GM23338 (cell line): ENCODE data around the gene MAD1L1. TPM values are rescaled to one million over a fixed set of nuclear protein-coding genes. Genes with fewer than 3 reads are reported as not detected.
A peak's percentile ranks its signal among the peaks of the same experiment; 100 is the strongest.

Source experiments
- ATAC-seq: fragments of 200-7000 bp; cut with Tn5 transposase; 3 replicates; pipeline ENCODE4 v1.9.1; 2020
- DNase-seq: peaks from one replicate; pipeline ENCODE4 v3.0.0-alpha.2; 2015; ENCODE audit warnings: low spot score
- H2AFZ ChIP-seq: fragments of 200-600 bp; sonication (generic); 2 replicates; pipeline ENCODE4 v1.8.0; 2016; ENCODE audit warnings: antibody characterized with exemption, mild to moderate bottlenecking, moderate library complexity
- H3F3A ChIP-seq: fragments of 200-600 bp; sonication (generic); replicated peaks from 2 replicates; pipeline ENCODE4 v1.8.0; 2017; ENCODE audit warnings: antibody characterized with exemption, mixed run types, low read depth
- H3K27ac ChIP-seq: fragments of 200-600 bp; sonication (generic); 2 replicates; pipeline ENCODE4 v1.6.1; 2016; ENCODE audit warnings: low read depth
- H3K27me3 ChIP-seq: fragments of 200-600 bp; sonication (generic); 2 replicates; pipeline ENCODE4 v1.8.0; 2016; ENCODE audit warnings: mild to moderate bottlenecking, mixed run types, moderate library complexity; ENCODE audit not compliant: insufficient read depth
- H3K36me3 ChIP-seq: fragments of 200-600 bp; sonication (generic); 2 replicates; pipeline ENCODE4 v1.8.0; 2016; ENCODE audit warnings: mild to moderate bottlenecking; ENCODE audit not compliant: insufficient read depth
- H3K4me1 ChIP-seq: fragments of 200-600 bp; sonication (generic); 2 replicates; pipeline ENCODE4 v1.8.0; 2016; ENCODE audit warnings: mild to moderate bottlenecking, moderate library complexity; ENCODE audit not compliant: insufficient read depth
- H3K4me2 ChIP-seq: fragments of 200-600 bp; sonication (generic); 2 replicates; pipeline ENCODE4 v1.7.1; 2017; ENCODE audit warnings: mixed run types
- H3K4me3 ChIP-seq: fragments of 200-600 bp; sonication (generic); 2 replicates; pipeline ENCODE4 v1.6.1; 2016; ENCODE audit warnings: mixed run types
- H3K79me2 ChIP-seq: fragments of 200-600 bp; sonication (generic); replicated peaks from 2 replicates; pipeline ENCODE4 v1.8.0; 2017; ENCODE audit warnings: mild to moderate bottlenecking; ENCODE audit not compliant: insufficient read depth
- H3K9me2 ChIP-seq: fragments of 200-600 bp; sonication (generic); 2 replicates; pipeline ENCODE4 v1.8.0; 2017; ENCODE audit not compliant: insufficient read depth
- H4K20me1 ChIP-seq: fragments of 200-600 bp; sonication (generic); replicated peaks from 2 replicates; pipeline ENCODE4 v1.8.0; 2017; ENCODE audit warnings: mild to moderate bottlenecking; ENCODE audit not compliant: insufficient read depth
- H3K27ac Mint-ChIP-seq: 2 replicates; pipeline ENCODE4 v1.8.0; 2020; ENCODE audit warnings: inconsistent platforms, mild to moderate bottlenecking, moderate library complexity, mixed read lengths
- H3K27me3 Mint-ChIP-seq: 3 replicates; pipeline ENCODE4 v1.8.0; 2022; ENCODE audit warnings: low read depth, mild to moderate bottlenecking, moderate library complexity, mixed read lengths, inconsistent platforms; ENCODE audit not compliant: insufficient read depth, poor library complexity
- H3K36me3 Mint-ChIP-seq: 3 replicates; pipeline ENCODE4 v1.8.0; 2021; ENCODE audit warnings: low read depth, mild to moderate bottlenecking, inconsistent platforms, moderate library complexity, mixed read lengths
- H3K4me1 Mint-ChIP-seq: 3 replicates; pipeline ENCODE4 v1.8.0; 2020; ENCODE audit warnings: mild to moderate bottlenecking, inconsistent platforms, mixed read lengths
- H3K4me3 Mint-ChIP-seq: 3 replicates; pipeline ENCODE4 v1.8.0; 2021; ENCODE audit warnings: moderate library complexity, mild to moderate bottlenecking, inconsistent platforms, mixed read lengths
- H3K9me3 Mint-ChIP-seq: 3 replicates; pipeline ENCODE4 v1.8.0; 2020; ENCODE audit warnings: moderate library complexity, mild to moderate bottlenecking, inconsistent platforms, mixed read lengths
- ETS1 ChIP-seq: IDR thresholded peaks from 2 replicates; pipeline ENCODE4 v1.6.1; 2016; ENCODE audit warnings: antibody characterized with exemption
- EZH2phosphoT487 ChIP-seq: fragments of 200-600 bp; sonication (generic); IDR thresholded peaks from one replicate; pipeline ENCODE4 v1.8.1; 2018; ENCODE audit warnings: antibody characterized with exemption; ENCODE audit not compliant: unreplicated experiment
- JUNB ChIP-seq: IDR thresholded peaks from one replicate; pipeline ENCODE4 v1.6.1; 2016; ENCODE audit warnings: antibody characterized with exemption; ENCODE audit not compliant: unreplicated experiment
- STAT1 ChIP-seq: IDR thresholded peaks from one replicate; pipeline ENCODE4 v1.6.1; 2016; ENCODE audit warnings: antibody characterized with exemption; ENCODE audit not compliant: unreplicated experiment
- ZNF331 ChIP-seq: fragments of 250-450 bp; sonication (Bioruptor Pico); IDR thresholded peaks from 2 replicates; pipeline ENCODE4 v1.5.0; 2020; ENCODE audit warnings: low read depth, mild to moderate bottlenecking, moderate library complexity
- polyA plus RNA-seq: library from polyadenylated mRNA; unstranded; fragments of >200 nt; fragmentation: Nextera tagmentation; extraction: Ambion mirVana; gene quantifications from 2 replicates; pipeline ENCODE4 v1.2.1, GENCODE V29; 2016
- total RNA-seq: library from RNA; depleted of rRNA; stranded (reverse); fragments of >200 nt; shearing (Covaris generic); gene quantifications from 2 replicates; pipeline ENCODE4 v1.2.3, GENCODE V29; 2014

The MAD1L1 gene
- total and polyA plus RNA-seq, 2 experiments from 2014 or later, result 40.3 to 59.3 TPM

GRCh38 chr7:1906988-1907745 is 325.6 kb downstream of the MAD1L1 start:
- H3K27me3 ChIP-seq, result no peaks in the 10 kb centered on the region
- no peaks in the 10 kb centered on the region for H3K9me2 ChIP-seq
- no peak overlapping the region for H2AFZ ChIP-seq
- H3K36me3 Mint-ChIP-seq, result no peaks in the 10 kb centered on the region
- ATAC-seq (no peak; the same call in 2 of the 3 replicates), DNase-seq (no peak)
- H3K4me1 Mint-ChIP-seq, result peaks cover 2% of the 10 kb centered on the region; the same call in 1 of the 3 replicates
- no peaks in the 10 kb centered on the region for H3K9me3 Mint-ChIP-seq
- H3K4me2 ChIP-seq, result no peak overlapping the region
- no peak overlapping the region for H3K27ac Mint-ChIP-seq
- TF ChIP-seq EZH2phosphoT487, result no peak
- TF ChIP-seq ETS1, result no peak
- H3F3A ChIP-seq, result no peaks in the 10 kb centered on the region
- peaks cover 9% of the 10 kb centered on the region for H3K27me3 Mint-ChIP-seq
- no peak overlapping the region for H3K4me3 ChIP-seq
- H3K79me2 ChIP-seq, result no peaks in the 10 kb centered on the region
- H4K20me1 ChIP-seq, result no peaks in the 10 kb centered on the region
- no peaks in the 10 kb centered on the region for H3K36me3 ChIP-seq
- H3K4me1 ChIP-seq, result no peaks in the 10 kb centered on the region
- no peak overlapping the region for H3K4me3 Mint-ChIP-seq
- H3K27ac ChIP-seq, result no peak overlapping the region

- H3K4me3 ChIP-seq, result no peak overlapping the region
- no peaks in the 10 kb centered on the region for H4K20me1 ChIP-seq
- no peak overlapping the region for H3K27ac ChIP-seq
- no peak overlapping the region for H3K4me3 Mint-ChIP-seq
- H2AFZ ChIP-seq, result no peak overlapping the region
- DNase-seq, result no peak
- H3K27me3 ChIP-seq, result no peaks in the 10 kb centered on the region
- peak overlapping the region; percentile 72; the same call in 1 of the 2 replicates for H3K27ac Mint-ChIP-seq
- H3K4me1 ChIP-seq, result no peaks in the 10 kb centered on the region
- no peaks in the 10 kb centered on the region for H3K9me2 ChIP-seq
- no peak for ATAC-seq
- H3K4me2 ChIP-seq, result no peak overlapping the region
- no peaks in the 10 kb centered on the region for H3K36me3 Mint-ChIP-seq
- H3K27me3 Mint-ChIP-seq, result peaks cover 7% of the 10 kb centered on the region
- H3K79me2 ChIP-seq, result no peaks in the 10 kb centered on the region
- H3K4me1 Mint-ChIP-seq, result peaks cover under 1% of the 10 kb centered on the region; the same call in 1 of the 3 replicates
- H3K36me3 ChIP-seq, result no peaks in the 10 kb centered on the region
- TF ChIP-seq JUNB, result no peak
- no peak for TF ChIP-seq ZNF331
- no peaks in the 10 kb centered on the region for H3K9me3 Mint-ChIP-seq
- H3F3A ChIP-seq, result no peaks in the 10 kb centered on the region
Measured at GRCh38 chr7:1906087-1906830, 326.5 kb downstream of the MAD1L1 start.

- Histone ChIP-seq H3K36me3 (no peaks in the 10 kb centered on the region), H3K4me1 (no peaks in the 10 kb centered on the region), H3K4me3 (no peak overlapping the region), H3K27ac (no peak overlapping the region), H3F3A (no peaks in the 10 kb centered on the region), H2AFZ (no peak overlapping the region), H3K27me3 (no peaks in the 10 kb centered on the region), H3K4me2 (no peak overlapping the region), H4K20me1 (no peaks in the 10 kb centered on the region), H3K9me2 (no peaks in the 10 kb centered on the region), H3K79me2 (no peaks in the 10 kb centered on the region)
- Mint-ChIP-seq H3K27ac (no peak overlapping the region), H3K27me3 (peaks cover 4% of the 10 kb centered on the region), H3K36me3 (no peaks in the 10 kb centered on the region), H3K9me3 (no peaks in the 10 kb centered on the region), H3K4me3 (no peak overlapping the region), H3K4me1 (no peaks in the 10 kb centered on the region)
- no peak for TF ChIP-seq JUNB
- TF ChIP-seq STAT1, result no peak
- ATAC-seq, result no peak
- DNase-seq, result no peak
Measured at GRCh38 chr7:1902231-1902855, 330.4 kb downstream of the MAD1L1 start.
